ENCODE measurements around the gene DLG2.

DNA sequence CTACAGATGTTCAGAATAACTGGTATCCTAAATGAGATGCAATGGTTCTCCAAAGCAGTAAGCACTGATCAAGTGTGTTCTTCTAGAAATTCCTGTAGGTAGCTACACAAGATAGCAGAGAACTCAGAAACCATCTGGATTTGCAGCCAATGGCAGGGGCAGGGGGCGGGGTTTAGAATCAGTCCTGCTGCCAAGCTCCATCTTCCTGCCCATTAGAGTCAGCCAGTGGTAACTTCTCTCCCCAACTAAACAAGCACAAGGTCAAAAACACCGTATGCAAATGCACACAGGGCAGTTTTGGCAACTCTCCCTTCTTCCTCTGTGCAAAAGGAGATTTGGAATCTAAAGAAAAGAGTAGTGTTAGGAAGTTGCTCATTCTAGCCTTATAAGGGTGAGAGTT is 2103.5 kb downstream of the DLG2 start:
- TF ChIP-seq, protein P1, sequence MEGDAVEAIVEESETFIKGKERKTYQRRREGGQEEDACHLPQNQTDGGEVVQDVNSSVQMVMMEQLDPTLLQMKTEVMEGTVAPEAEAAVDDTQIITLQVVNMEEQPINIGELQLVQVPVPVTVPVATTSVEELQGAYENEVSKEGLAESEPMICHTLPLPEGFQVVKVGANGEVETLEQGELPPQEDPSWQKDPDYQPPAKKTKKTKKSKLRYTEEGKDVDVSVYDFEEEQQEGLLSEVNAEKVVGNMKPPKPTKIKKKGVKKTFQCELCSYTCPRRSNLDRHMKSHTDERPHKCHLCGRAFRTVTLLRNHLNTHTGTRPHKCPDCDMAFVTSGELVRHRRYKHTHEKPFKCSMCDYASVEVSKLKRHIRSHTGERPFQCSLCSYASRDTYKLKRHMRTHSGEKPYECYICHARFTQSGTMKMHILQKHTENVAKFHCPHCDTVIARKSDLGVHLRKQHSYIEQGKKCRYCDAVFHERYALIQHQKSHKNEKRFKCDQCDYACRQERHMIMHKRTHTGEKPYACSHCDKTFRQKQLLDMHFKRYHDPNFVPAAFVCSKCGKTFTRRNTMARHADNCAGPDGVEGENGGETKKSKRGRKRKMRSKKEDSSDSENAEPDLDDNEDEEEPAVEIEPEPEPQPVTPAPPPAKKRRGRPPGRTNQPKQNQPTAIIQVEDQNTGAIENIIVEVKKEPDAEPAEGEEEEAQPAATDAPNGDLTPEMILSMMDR (IDR thresholded peaks at IDR 0.05) = no peak
- TF ChIP-seq POLR2AphosphoS5 (IDR thresholded peaks at IDR 0.05) (no peak), EP300 (IDR thresholded peaks at IDR 0.05) (no peak), POLR2A (IDR thresholded peaks at IDR 0.05; ENCODE audit: low read depth) (no peak)
